Endothelial cell of umbilical vein (primary cell): ENCODE results near the gene TESK2. TPM values are rescaled to one million over a fixed set of nuclear protein-coding genes. Genes with fewer than 3 reads are reported as not detected.

ENCODE experiments used
- BruUV-seq: library from RNA; stranded (reverse); fragments of 400-500 nt; replicated peaks from 2 replicates; lab custom pipeline; 2021; lab: Mats Ljungman, UMichigan
- CTCF ChIA-PET: fragments of 300-600, 350-600 bp; sonication (Branson Sonifier 250); formaldehyde crosslinking; loops from one replicate; lab custom pipeline; 2021; ENCODE audit warnings: antibody characterized with exemption, inconsistent platforms; lab: Charles Lee
- POLR2A ChIA-PET: fragments of 300-600, 350-600 bp; sonication (Branson Sonifier 250); formaldehyde crosslinking; loops from one replicate; lab custom pipeline; 2021; ENCODE audit warnings: antibody characterized with exemption, inconsistent platforms; lab: Charles Lee
- DNase-seq: peaks from one replicate; pipeline ENCODE4 v3.0.0-alpha.2; 2011; ENCODE audit warnings: low read depth, low spot score
- FAIRE-seq: peaks from 2 replicates; lab custom pipeline; 2011; peaks lifted over from hg19 to GRCh38; lab: Jason Lieb, UNC
- H2AFZ ChIP-seq: 2 replicates; pipeline ENCODE4 v1.6.0; 2012; ENCODE audit warnings: low read depth, low read length, control low read depth, inconsistent platforms
- H3K27ac ChIP-seq: 2 replicates; pipeline ENCODE4 v1.5.1; 2011; ENCODE audit warnings: low read depth, mild to moderate bottlenecking, control low read depth, low read length, moderate library complexity; ENCODE audit not compliant: insufficient read depth
- H3K27me3 ChIP-seq, 2 experiments: 2 replicates each; pipeline versions ENCODE4 v1.6.0 to v1.6.1; 2011; ENCODE audit warnings: low read length in 2 of 2, mixed read lengths in 1 of 2; ENCODE audit not compliant: control insufficient read depth in 2 of 2, insufficient read depth in 2 of 2
- H3K36me3 ChIP-seq, 2 experiments: 2 replicates in 1 of 2; 3 replicates in 1 of 2; pipeline ENCODE4 v1.5.1; 2011; ENCODE audit warnings: low read length in 2 of 2, mild to moderate bottlenecking in 1 of 2, moderate library complexity in 1 of 2; ENCODE audit not compliant: control insufficient read depth in 2 of 2, insufficient read depth in 2 of 2; ENCODE audit errors: extremely low read depth in 1 of 2
- H3K4me1 ChIP-seq: 3 replicates; pipeline ENCODE4 v1.5.1; 2011; ENCODE audit warnings: mild to moderate bottlenecking, low read length; ENCODE audit not compliant: control insufficient read depth, insufficient read depth; ENCODE audit errors: extremely low read depth
- H3K4me2 ChIP-seq: 2 replicates; pipeline ENCODE4 v1.6.1; 2011; ENCODE audit warnings: low read length, control low read depth, mixed read lengths; ENCODE audit not compliant: insufficient read depth
- H3K4me3 ChIP-seq, 3 experiments: fragments of 200-600 bp in 1 of 3; sonication (generic), shearing (Covaris generic) in 1 of 3; replicated peaks in 1 of 3; 2 replicates each; pipeline ENCODE4 v1.5.1; 2011 to 2016; ENCODE audit warnings: control low read depth in 3 of 3, low read length in 3 of 3, mild to moderate bottlenecking in 2 of 3, inconsistent platforms in 1 of 3, low read depth in 1 of 3, moderate library complexity in 1 of 3; ENCODE audit not compliant: insufficient read depth in 1 of 3
- H3K79me2 ChIP-seq: 2 replicates; pipeline ENCODE4 v1.6.0; 2012; ENCODE audit warnings: low read length, inconsistent platforms; ENCODE audit not compliant: control insufficient read depth, insufficient read depth
- H3K9ac ChIP-seq: replicated peaks from 2 replicates; pipeline ENCODE3; 2011; ENCODE audit warnings: low read length, control low read depth; ENCODE audit not compliant: insufficient read depth; ENCODE audit errors: extremely low read depth
- H3K9me1 ChIP-seq: replicated peaks from 3 replicates; pipeline ENCODE4 v1.6.0; 2011; ENCODE audit warnings: mild to moderate bottlenecking, low read length; ENCODE audit not compliant: control insufficient read depth, insufficient read depth; ENCODE audit errors: extremely low read depth
- H3K9me3 ChIP-seq: replicated peaks from 2 replicates; pipeline ENCODE4 v1.5.1; 2012; ENCODE audit warnings: low read length, inconsistent platforms; ENCODE audit not compliant: control insufficient read depth, insufficient read depth
- H4K20me1 ChIP-seq: replicated peaks from 2 replicates; pipeline ENCODE3; 2011; ENCODE audit warnings: mild to moderate bottlenecking, low read length; ENCODE audit not compliant: control insufficient read depth, insufficient read depth; ENCODE audit errors: extremely low read depth
- EZH2 ChIP-seq: IDR thresholded peaks from 2 replicates; pipeline ENCODE4 v1.6.1; 2012; ENCODE audit warnings: borderline replicate concordance, low read depth, mild to moderate bottlenecking, moderate library complexity, low read length, inconsistent platforms; ENCODE audit not compliant: severe bottlenecking
- FOS ChIP-seq: IDR thresholded peaks from 2 replicates; pipeline ENCODE4 v1.6.1; 2011; ENCODE audit warnings: mild to moderate bottlenecking, low read length, moderate library complexity, borderline replicate concordance; ENCODE audit not compliant: insufficient read depth
- GATA2 ChIP-seq: IDR thresholded peaks from 2 replicates; pipeline ENCODE4 v1.7.0; 2011; ENCODE audit warnings: low read depth, mild to moderate bottlenecking, moderate library complexity, mixed read lengths, low read length; ENCODE audit not compliant: insufficient read length, insufficient read depth
- JUN ChIP-seq: IDR thresholded peaks from 2 replicates; pipeline ENCODE4 v1.6.1; 2011; ENCODE audit warnings: borderline replicate concordance, low read depth; ENCODE audit not compliant: insufficient read length, insufficient read depth
- MYC ChIP-seq: IDR thresholded peaks from one replicate; pipeline ENCODE4 v1.6.1; 2011; ENCODE audit warnings: mild to moderate bottlenecking, low read depth, low read length
- POLR2A ChIP-seq: IDR thresholded peaks from 2 replicates; pipeline ENCODE4 v1.6.1; 2012; ENCODE audit warnings: low read depth, mild to moderate bottlenecking, control low read depth, low read length
- POLR2AphosphoS5 ChIP-seq: IDR thresholded peaks from 2 replicates; pipeline ENCODE4 v1.6.1; 2012; ENCODE audit warnings: low read depth, mild to moderate bottlenecking, control low read depth, low read length, moderate library complexity; ENCODE audit not compliant: insufficient read depth
- dilution Hi-C: fragments of 300-500 bp; cut with MboI; formaldehyde crosslinking; loops from one replicate; pipeline ENCODE4 v1.15.0; 2019; ENCODE audit warnings: low sequenced_read_pairs; ENCODE audit not compliant: extremely low pct_ligation_motif_present
- intact Hi-C: fragments of 100-400 bp; cut with micrococcal nuclease; formaldehyde crosslinking; loops from one replicate; pipeline ENCODE4 v1.10.0; 2022
- polyA plus RNA-seq, 4 experiments: library from polyadenylated mRNA; depleted of rRNA in 3 of 4; stranded (reverse) in 3 of 4; unstranded in 1 of 4; fragments of >200 nt; gene quantifications; 2 replicates each; pipeline versions ENCODE4 v1.2.1 to v1.2.3, GENCODE V29; 2011 to 2012; ENCODE audit warnings: missing spikeins in 1 of 4
- total RNA-seq: library from RNA; stranded (reverse); gene quantifications from 2 replicates; pipeline ENCODE4 v1.2.3, GENCODE V29; 2021
- TF ChIP-seq, protein P1 (sequence below), 2 donors: IDR thresholded peaks; 1 replicate in 1 of 2; 2 replicates in 1 of 2; pipeline ENCODE4 v1.5.1; 2011; ENCODE audit warnings: low read length in 2 of 2, mild to moderate bottlenecking in 2 of 2, moderate library complexity in 2 of 2, control low read depth in 1 of 2, inconsistent platforms in 1 of 2, low read depth in 1 of 2; ENCODE audit not compliant: insufficient read depth in 1 of 2; ENCODE audit errors: extremely low read depth in 1 of 2
- TF ChIP-seq, protein P2 (sequence below): IDR thresholded peaks from 2 replicates; pipeline ENCODE4 v1.6.1; 2011; ENCODE audit not compliant: insufficient read depth, insufficient read length

The TESK2 gene
- total and polyA plus RNA-seq, 2 donors (not counting 3 experiments of a cell fraction or from before 2014, with no cell fraction given) = 2.1 to 2.6 TPM

DNA sequence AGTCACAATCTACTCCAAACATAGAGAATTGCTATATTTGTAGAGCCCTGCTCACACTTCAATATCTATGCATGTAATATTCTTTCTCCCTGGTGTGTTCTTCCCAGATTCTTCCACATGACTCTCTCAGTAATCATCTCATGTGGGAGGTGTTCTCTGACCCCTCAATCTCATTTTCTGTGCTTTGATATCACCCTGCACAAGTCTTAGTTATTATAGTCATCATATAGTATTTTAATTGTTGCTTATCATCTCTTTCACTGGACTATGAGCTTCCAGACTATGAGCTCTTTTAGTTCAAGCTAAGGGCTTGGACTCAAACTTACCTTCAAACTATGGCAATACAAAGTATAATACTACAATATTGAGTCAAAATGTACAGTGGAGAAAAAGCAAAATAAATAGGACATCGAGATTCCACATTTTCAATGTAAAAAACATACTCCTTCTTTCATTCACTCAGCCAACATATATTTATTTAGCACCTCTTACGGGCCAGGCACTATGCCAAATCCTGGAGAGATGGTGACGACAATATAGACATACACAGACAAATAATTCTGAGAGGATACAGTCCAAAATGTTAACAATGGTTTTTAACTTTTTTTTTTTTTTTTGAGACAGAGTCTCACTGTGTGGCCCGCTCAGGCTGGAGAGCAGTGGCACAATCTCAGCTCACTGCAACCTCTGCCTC lies 12.7 kb downstream of the TESK2 start:
- intact Hi-C loops (no loop called here), dilution Hi-C loops (loop anchor here (25.0 kb wide), 1 partner anchor 116 kb away; no protein-coding TSS in a partner anchor)
- Histone ChIP-seq H4K20me1 (no peaks in the 10 kb centered on the region), H3K9me1 (no peaks in the 10 kb centered on the region), H3K27me3 (no peaks in the 10 kb centered on the region), H3K4me1 (no peaks in the 10 kb centered on the region), H3K9ac (no peak overlapping the region), H3K4me2 (no peak overlapping the region), H3K79me2 (no peaks in the 10 kb centered on the region), H3K27ac (no peak overlapping the region), H3K4me3 (no peak overlapping the region), H3K9me3 (no peaks in the 10 kb centered on the region), H2AFZ (no peak overlapping the region), H3K36me3 (no peaks in the 10 kb centered on the region)
- CTCF ChIA-PET = interaction anchor here (1.0 to 1.9 kb wide), 3 partner anchors 8 to 118 kb away, joined by 3 to 10 read pairs (median 5); no protein-coding TSS in a partner anchor
- no TSS peak for BruUV-seq
- no peak for DNase-seq
- POLR2A ChIA-PET = no interaction called here
- no peak for FAIRE-seq
- no peak for TF ChIP-seq POLR2A
- TF ChIP-seq EZH2 = no peak
- no peak for TF ChIP-seq POLR2AphosphoS5
- no peak for TF ChIP-seq JUN
- TF ChIP-seq, protein P1, sequence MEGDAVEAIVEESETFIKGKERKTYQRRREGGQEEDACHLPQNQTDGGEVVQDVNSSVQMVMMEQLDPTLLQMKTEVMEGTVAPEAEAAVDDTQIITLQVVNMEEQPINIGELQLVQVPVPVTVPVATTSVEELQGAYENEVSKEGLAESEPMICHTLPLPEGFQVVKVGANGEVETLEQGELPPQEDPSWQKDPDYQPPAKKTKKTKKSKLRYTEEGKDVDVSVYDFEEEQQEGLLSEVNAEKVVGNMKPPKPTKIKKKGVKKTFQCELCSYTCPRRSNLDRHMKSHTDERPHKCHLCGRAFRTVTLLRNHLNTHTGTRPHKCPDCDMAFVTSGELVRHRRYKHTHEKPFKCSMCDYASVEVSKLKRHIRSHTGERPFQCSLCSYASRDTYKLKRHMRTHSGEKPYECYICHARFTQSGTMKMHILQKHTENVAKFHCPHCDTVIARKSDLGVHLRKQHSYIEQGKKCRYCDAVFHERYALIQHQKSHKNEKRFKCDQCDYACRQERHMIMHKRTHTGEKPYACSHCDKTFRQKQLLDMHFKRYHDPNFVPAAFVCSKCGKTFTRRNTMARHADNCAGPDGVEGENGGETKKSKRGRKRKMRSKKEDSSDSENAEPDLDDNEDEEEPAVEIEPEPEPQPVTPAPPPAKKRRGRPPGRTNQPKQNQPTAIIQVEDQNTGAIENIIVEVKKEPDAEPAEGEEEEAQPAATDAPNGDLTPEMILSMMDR (IDR thresholded peaks at IDR 0.05; ENCODE audit: extremely low read depth in 1 of 2, insufficient read depth in 1 of 2, low read depth in 1 of 2, low read length in 2 of 2) = no peak
- TF ChIP-seq MYC = no peak
- TF ChIP-seq FOS = no peak
- TF ChIP-seq GATA2 = no peak
- TF ChIP-seq, protein P2, sequence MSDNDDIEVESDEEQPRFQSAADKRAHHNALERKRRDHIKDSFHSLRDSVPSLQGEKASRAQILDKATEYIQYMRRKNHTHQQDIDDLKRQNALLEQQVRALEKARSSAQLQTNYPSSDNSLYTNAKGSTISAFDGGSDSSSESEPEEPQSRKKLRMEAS = no peak
